CD8-positive, alpha-beta memory T cell (primary cell): ENCODE results near the gene FADS3. TPM values are rescaled to one million over a fixed set of nuclear protein-coding genes. Genes with fewer than 3 reads are reported as not detected.
A peak's percentile ranks its signal among the peaks of the same experiment; 100 is the strongest.

Source experiments
- CTCF ChIA-PET: fragments of 350-600 bp; sonication (Branson Sonifier 250); formaldehyde crosslinking; loops from one replicate; lab custom pipeline; 2021; ENCODE audit warnings: antibody characterized with exemption; lab: Charles Lee
- POLR2A ChIA-PET: fragments of 350-600 bp; sonication (Branson Sonifier 250); formaldehyde crosslinking; loops from one replicate; lab custom pipeline; 2021; ENCODE audit warnings: antibody characterized with exemption; lab: Charles Lee
- DNase-seq, 5 donors: peaks; one replicate each; pipeline versions ENCODE4 v3.0.0 to v3.0.0-alpha.2; 2020 to 2022; ENCODE audit warnings: mixed read lengths in 1 of 5
- H3K27ac ChIP-seq: one replicate; pipeline ENCODE4 v1.7.0; 2013; ENCODE audit warnings: low read depth, mild to moderate bottlenecking, low read length, moderate library complexity
- H3K27me3 ChIP-seq: 2 replicates; pipeline ENCODE4 v1.7.0; 2013; ENCODE audit warnings: low read length, mild to moderate bottlenecking; ENCODE audit not compliant: insufficient read depth, poor library complexity, severe bottlenecking
- H3K36me3 ChIP-seq: 2 replicates; pipeline ENCODE4 v1.7.0; 2013; ENCODE audit warnings: mild to moderate bottlenecking, low read length, moderate library complexity; ENCODE audit not compliant: insufficient read depth
- H3K4me1 ChIP-seq: 2 replicates; pipeline ENCODE4 v1.7.0; 2013; ENCODE audit warnings: mild to moderate bottlenecking, low read length, moderate library complexity; ENCODE audit not compliant: insufficient read depth
- H3K4me3 ChIP-seq: 2 replicates; pipeline ENCODE4 v1.7.0; 2013; ENCODE audit warnings: mild to moderate bottlenecking, low read length
- H3K9me3 ChIP-seq: 2 replicates; pipeline ENCODE4 v1.7.0; 2013; ENCODE audit warnings: mild to moderate bottlenecking, low read length
- H3K27ac Mint-ChIP-seq, 8 donors: one replicate each; pipeline ENCODE4 v1.8.0; 2020 to 2021; ENCODE audit warnings: mixed read lengths in 8 of 8, mild to moderate bottlenecking in 6 of 8, inconsistent platforms in 3 of 8, moderate library complexity in 3 of 8
- H3K27me3 Mint-ChIP-seq, 2 donors: one replicate each; pipeline ENCODE4 v1.8.0; 2020 to 2021; ENCODE audit warnings: mixed read lengths in 2 of 2, mild to moderate bottlenecking in 1 of 2, moderate library complexity in 1 of 2
- H3K36me3 Mint-ChIP-seq, 3 donors: one replicate each; pipeline ENCODE4 v1.8.0; 2020 to 2021; ENCODE audit warnings: mixed read lengths in 3 of 3, inconsistent platforms in 1 of 3, mild to moderate bottlenecking in 1 of 3
- H3K4me1 Mint-ChIP-seq, 3 donors: one replicate each; pipeline ENCODE4 v1.8.0; 2020 to 2021; ENCODE audit warnings: mixed read lengths in 3 of 3, inconsistent platforms in 1 of 3, mild to moderate bottlenecking in 1 of 3
- H3K4me3 Mint-ChIP-seq, 7 donors: one replicate each; pipeline ENCODE4 v1.8.0; 2020 to 2021; ENCODE audit warnings: mixed read lengths in 7 of 7, mild to moderate bottlenecking in 6 of 7, moderate library complexity in 4 of 7, inconsistent platforms in 2 of 7
- H3K9me3 Mint-ChIP-seq, 5 donors: one replicate each; pipeline ENCODE4 v1.8.0; 2020 to 2022; ENCODE audit warnings: mixed read lengths in 5 of 5, mild to moderate bottlenecking in 3 of 5, moderate library complexity in 2 of 5, inconsistent platforms in 1 of 5
- polyA plus RNA-seq: library from polyadenylated mRNA; unstranded; fragments of 300-500 nt; fragmentation: Illumina TruSeq; gene quantifications from one replicate; pipeline ENCODE4 v1.2.3, GENCODE V29; 2021
- total RNA-seq, 2 experiments: library from RNA; stranded (reverse); gene quantifications; one replicate each; pipeline ENCODE4 v1.2.3, GENCODE V29; 2021

Gene FADS3
- total and polyA plus RNA-seq, 3 experiments from 2014 or later: 2.6 to 7.7 (median 5.8) TPM

DNA sequence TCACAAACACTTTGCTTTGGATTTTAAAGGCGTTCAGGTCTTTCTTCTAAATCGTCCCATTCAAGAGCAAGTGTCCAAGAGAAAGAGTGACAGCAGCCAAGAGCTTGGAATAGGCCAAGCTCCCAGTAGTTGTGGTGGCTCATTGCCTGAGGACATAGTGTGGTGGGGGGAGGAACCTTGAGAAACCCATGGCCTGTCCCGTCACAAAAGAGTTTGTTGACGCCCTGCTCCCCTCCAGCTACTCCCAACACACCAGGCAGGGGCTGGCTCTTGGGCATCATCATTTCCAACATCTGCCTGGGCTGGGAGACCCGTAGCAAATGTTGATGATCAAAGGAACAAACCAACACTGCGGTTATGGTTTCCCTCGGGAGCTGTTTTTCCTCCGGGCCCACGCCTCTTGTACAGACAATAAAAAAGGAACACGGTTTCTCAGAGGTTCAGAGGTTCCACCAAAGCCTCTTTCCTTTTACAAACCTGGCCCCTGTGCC, 20.8 kb downstream of the FADS3 start:
- Mint-ChIP-seq H3K4me1 (peaks cover 4 to 7% (median 7%) of the 10 kb centered on the region in 3 donors), H3K4me3 (no peak overlapping the region), H3K27ac (no peak overlapping the region), H3K9me3 (no peaks in the 10 kb centered on the region), H3K27me3 (peaks cover 1 to 9% of the 10 kb centered on the region in 2 donors), H3K36me3 (no peaks in the 10 kb centered on the region)
- no peaks in the 10 kb centered on the region for H3K9me3 ChIP-seq
- peaks cover 8% of the 10 kb centered on the region for H3K4me1 ChIP-seq
- DNase-seq: no peak
- no peaks in the 10 kb centered on the region for H3K36me3 ChIP-seq
- ChIA-PET POLR2A (no interaction called here), CTCF (interaction anchor here (1.1 to 2.3 kb wide), 6 partner anchors 10 to 237 kb away, joined by 3 to 11 read pairs (median 4); no protein-coding TSS in a partner anchor)
- peak overlapping the region; percentile 64 for H3K27ac ChIP-seq
- H3K4me3 ChIP-seq: no peak overlapping the region
- H3K27me3 ChIP-seq: no peaks in the 10 kb centered on the region

DNA sequence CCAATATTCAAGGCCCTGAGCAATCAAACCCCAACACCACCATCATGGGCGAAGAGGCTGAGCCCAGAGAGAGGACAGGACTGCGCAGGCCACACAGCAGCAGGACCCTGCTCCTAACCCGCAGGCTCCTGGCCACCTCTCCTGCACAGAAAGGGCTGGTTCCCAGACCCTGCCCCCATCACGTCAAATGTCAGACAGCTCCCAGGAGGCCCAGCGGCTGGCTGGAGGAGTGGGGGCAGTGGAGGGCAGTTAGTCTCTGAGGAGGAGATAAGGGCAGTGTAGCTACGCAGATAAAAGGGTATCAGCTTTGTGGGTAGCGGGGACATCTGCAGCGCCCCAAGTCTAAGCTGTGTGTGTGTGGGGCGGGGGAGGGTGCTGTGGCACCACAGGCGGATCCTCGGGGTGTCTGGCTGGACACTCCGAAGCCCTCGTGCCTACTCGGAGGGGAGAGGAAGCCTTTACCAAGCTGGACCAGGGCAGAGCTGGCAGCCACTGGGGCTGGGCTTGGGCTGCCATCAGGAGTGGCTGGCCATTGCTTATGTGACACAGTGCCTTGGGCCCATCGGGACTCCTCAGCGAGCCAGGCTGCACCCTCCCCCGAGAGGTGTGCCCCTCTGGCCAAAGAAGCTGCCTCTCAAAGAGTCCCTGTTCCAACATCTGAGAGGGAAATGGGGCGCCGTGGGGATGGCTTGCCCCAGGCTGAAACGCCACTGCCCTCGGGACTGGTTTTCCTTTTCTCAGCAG, 21.5 kb downstream of the FADS3 start:
- CTCF ChIA-PET: interaction anchor here (1.0 to 2.3 kb wide), 7 partner anchors 11 to 441 kb away, joined by 3 to 11 read pairs (median 4); no protein-coding TSS in a partner anchor
- no peaks in the 10 kb centered on the region for H3K36me3 ChIP-seq
- H3K27ac ChIP-seq: peak overlapping the region; percentile 64
- Mint-ChIP-seq H3K4me3 (no peak overlapping the region), H3K27me3 (peaks cover 1 to 9% of the 10 kb centered on the region in 2 donors), H3K4me1 (peaks cover 4 to 7% (median 7%) of the 10 kb centered on the region in 3 donors), H3K27ac (peak overlapping the region in 1 of 8 donors; percentile 75), H3K9me3 (no peaks in the 10 kb centered on the region), H3K36me3 (no peaks in the 10 kb centered on the region)
- no peaks in the 10 kb centered on the region for H3K9me3 ChIP-seq
- no peak overlapping the region for H3K4me3 ChIP-seq
- H3K27me3 ChIP-seq: no peaks in the 10 kb centered on the region
- POLR2A ChIA-PET: no interaction called here
- H3K4me1 ChIP-seq: peaks cover 8% of the 10 kb centered on the region
- no peak for DNase-seq

DNA sequence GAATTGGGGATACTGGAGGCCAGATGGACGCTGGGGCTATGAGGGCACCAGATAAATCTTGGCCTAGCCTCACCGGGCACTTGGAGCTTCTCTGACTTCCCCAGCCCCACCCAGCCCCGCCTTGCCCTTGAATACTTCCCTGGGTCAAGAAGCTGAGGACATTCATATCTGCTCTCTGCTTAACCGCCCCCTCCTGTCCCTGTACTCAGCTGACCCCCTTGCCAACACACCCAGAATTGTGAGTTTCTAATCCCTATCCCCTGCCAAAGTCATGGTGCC, 22.0 kb downstream of the FADS3 start:
- H3K4me3 ChIP-seq: no peak overlapping the region
- ChIA-PET CTCF (interaction anchor here (1.0 to 2.3 kb wide), 4 partner anchors 12 to 441 kb away, joined by 3 to 11 read pairs (median 4); no protein-coding TSS in a partner anchor), POLR2A (no interaction called here)
- H3K27ac ChIP-seq: peak overlapping the region; percentile 64
- no peak overlapping the region for H3K4me3 Mint-ChIP-seq
- no peak for DNase-seq
- H3K4me1 ChIP-seq: peaks cover 8% of the 10 kb centered on the region
- H3K36me3 Mint-ChIP-seq: no peaks in the 10 kb centered on the region
- H3K4me1 Mint-ChIP-seq: peaks cover 4 to 7% (median 7%) of the 10 kb centered on the region in 3 donors
- peaks cover 1 to 9% of the 10 kb centered on the region in 2 donors for H3K27me3 Mint-ChIP-seq
- H3K27ac Mint-ChIP-seq: no peak overlapping the region
- no peaks in the 10 kb centered on the region for H3K27me3 ChIP-seq
- no peaks in the 10 kb centered on the region for H3K9me3 ChIP-seq
- H3K9me3 Mint-ChIP-seq: no peaks in the 10 kb centered on the region
- H3K36me3 ChIP-seq: no peaks in the 10 kb centered on the region

DNA sequence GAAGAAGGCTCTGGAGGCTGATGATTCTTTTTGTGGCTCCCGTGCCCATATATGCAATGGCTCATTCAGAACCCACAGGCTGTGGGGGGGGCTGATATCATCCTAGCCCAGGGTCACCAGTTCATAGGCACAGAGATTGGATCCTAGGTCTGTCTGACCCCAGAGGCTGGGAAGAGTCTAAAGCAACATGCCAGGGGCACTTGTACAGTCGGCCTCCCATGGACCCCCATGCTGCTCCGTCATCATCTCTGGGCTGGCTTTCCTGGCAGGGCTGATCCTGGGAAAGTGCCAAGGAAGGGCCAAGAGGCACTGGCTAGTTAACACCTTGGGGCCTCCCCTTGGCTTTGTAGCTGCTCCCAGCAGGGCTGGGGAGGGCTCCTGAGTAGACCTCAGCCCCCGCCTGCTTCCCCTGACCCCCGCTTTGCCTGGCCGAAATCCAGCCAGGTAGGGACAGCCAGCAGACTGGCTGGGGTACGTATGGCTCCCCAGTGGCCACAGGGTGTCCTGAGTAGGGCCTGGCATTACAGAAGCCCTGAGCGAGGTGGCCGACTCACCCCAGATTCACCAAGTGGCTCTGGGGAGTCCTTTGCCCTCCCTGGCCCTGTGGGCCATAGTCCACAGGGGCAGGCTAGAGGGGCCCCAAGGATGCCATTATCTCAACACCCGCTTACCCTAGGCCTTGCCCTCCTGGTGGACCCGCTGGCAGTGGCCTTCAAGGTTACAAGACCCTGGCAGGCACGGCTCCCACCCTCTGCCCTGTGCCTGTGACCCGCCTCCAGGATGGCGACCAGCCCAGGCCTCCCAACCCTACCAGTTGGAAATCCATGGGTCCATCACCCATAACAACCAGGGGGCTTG, 22.5 kb downstream of the FADS3 start:
- Histone ChIP-seq H3K36me3 (no peaks in the 10 kb centered on the region), H3K4me1 (peaks cover 8% of the 10 kb centered on the region), H3K27me3 (no peaks in the 10 kb centered on the region), H3K27ac (peak overlapping the region; percentile 64), H3K4me3 (no peak overlapping the region), H3K9me3 (no peaks in the 10 kb centered on the region)
- Mint-ChIP-seq H3K4me3 (no peak overlapping the region), H3K27me3 (peaks cover 1 to 9% of the 10 kb centered on the region in 2 donors), H3K27ac (peak overlapping the region in 1 of 8 donors; percentile 65), H3K9me3 (no peaks in the 10 kb centered on the region), H3K4me1 (peaks cover 4 to 7% (median 7%) of the 10 kb centered on the region in 3 donors), H3K36me3 (no peaks in the 10 kb centered on the region)
- ChIA-PET CTCF (interaction anchor here (1.0 kb wide), 1 partner anchor 442 kb away, joined by 3 read pairs; no protein-coding TSS in a partner anchor), POLR2A (no interaction called here)
- no peak for DNase-seq

DNA sequence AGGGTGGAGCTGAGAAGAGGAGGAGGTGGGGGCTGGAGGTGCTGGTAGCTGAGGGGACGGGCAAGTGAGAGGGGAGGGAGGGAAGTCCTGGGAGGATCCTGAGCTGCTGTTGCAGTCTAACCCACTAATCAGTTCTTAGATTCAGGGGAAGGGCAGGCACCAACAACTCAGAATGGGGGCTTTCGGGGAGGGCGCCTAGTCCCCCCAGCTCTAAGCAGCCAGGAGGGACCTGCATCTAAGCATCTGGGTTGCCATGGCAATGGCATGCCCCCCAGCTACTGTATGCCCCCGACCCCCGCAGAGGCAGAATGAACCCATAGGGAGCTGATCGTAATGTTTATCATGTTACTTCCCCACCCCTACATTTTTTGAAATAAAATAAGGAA, 24.4 kb downstream of the FADS3 start:
- Mint-ChIP-seq H3K4me1 (peaks cover 4 to 7% (median 7%) of the 10 kb centered on the region in 3 donors), H3K9me3 (no peaks in the 10 kb centered on the region), H3K27ac (no peak overlapping the region), H3K4me3 (no peak overlapping the region), H3K36me3 (no peaks in the 10 kb centered on the region), H3K27me3 (peaks cover 0 to 9% of the 10 kb centered on the region in 2 donors)
- no peak for DNase-seq
- ChIA-PET CTCF (interaction anchor here (1.4 kb wide), 1 partner anchor 214 kb away, joined by 3 read pairs; no protein-coding TSS in a partner anchor), POLR2A (no interaction called here)
- Histone ChIP-seq H3K36me3 (no peaks in the 10 kb centered on the region), H3K27ac (no peak overlapping the region), H3K4me3 (no peak overlapping the region), H3K4me1 (peaks cover 8% of the 10 kb centered on the region), H3K9me3 (no peaks in the 10 kb centered on the region), H3K27me3 (no peaks in the 10 kb centered on the region)

DNA sequence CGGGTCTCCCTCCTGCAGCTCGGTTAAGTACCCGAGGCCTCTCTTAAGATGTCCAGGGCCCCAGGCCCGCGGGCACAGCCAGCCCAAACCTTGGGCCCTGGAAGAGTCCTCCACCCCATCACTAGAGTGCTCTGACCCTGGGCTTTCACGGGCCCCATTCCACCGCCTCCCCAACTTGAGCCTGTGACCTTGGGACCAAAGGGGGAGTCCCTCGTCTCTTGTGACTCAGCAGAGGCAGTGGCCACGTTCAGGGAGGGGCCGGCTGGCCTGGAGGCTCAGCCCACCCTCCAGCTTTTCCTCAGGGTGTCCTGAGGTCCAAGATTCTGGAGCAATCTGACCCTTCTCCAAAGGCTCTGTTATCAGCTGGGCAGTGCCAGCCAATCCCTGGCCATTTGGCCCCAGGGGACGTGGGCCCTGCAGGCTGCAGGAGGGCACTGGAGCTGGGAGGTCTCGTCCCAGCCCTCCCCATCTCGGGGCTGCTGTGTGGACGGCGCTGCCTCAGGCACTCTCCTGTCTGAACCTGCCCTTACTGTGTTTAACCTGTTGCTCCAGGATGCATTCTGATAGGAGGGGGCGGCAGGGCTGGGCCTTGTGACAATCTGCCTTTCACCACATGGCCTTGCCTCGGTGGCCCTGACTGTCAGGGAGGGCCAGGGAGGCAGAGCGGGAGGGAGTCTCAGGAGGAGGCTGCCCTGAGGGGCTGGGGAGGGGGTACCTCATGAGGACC, 25.0 kb downstream of the FADS3 start:
- no peak overlapping the region for H3K4me3 ChIP-seq
- H3K36me3 ChIP-seq: no peaks in the 10 kb centered on the region
- peaks cover 0 to 9% of the 10 kb centered on the region in 2 donors for H3K27me3 Mint-ChIP-seq
- POLR2A ChIA-PET: no interaction called here
- CTCF ChIA-PET: interaction anchor here (1.4 kb wide), 1 partner anchor 215 kb away, joined by 3 read pairs; no protein-coding TSS in a partner anchor
- no peak overlapping the region for H3K27ac ChIP-seq
- no peak for DNase-seq
- no peak overlapping the region for H3K4me3 Mint-ChIP-seq
- H3K9me3 Mint-ChIP-seq: no peaks in the 10 kb centered on the region
- H3K27me3 ChIP-seq: no peaks in the 10 kb centered on the region
- H3K4me1 Mint-ChIP-seq: peaks cover 4 to 6% (median 6%) of the 10 kb centered on the region in 3 donors
- H3K9me3 ChIP-seq: no peaks in the 10 kb centered on the region
- peaks cover 7% of the 10 kb centered on the region for H3K4me1 ChIP-seq
- H3K27ac Mint-ChIP-seq: no peak overlapping the region
- no peaks in the 10 kb centered on the region for H3K36me3 Mint-ChIP-seq

DNA sequence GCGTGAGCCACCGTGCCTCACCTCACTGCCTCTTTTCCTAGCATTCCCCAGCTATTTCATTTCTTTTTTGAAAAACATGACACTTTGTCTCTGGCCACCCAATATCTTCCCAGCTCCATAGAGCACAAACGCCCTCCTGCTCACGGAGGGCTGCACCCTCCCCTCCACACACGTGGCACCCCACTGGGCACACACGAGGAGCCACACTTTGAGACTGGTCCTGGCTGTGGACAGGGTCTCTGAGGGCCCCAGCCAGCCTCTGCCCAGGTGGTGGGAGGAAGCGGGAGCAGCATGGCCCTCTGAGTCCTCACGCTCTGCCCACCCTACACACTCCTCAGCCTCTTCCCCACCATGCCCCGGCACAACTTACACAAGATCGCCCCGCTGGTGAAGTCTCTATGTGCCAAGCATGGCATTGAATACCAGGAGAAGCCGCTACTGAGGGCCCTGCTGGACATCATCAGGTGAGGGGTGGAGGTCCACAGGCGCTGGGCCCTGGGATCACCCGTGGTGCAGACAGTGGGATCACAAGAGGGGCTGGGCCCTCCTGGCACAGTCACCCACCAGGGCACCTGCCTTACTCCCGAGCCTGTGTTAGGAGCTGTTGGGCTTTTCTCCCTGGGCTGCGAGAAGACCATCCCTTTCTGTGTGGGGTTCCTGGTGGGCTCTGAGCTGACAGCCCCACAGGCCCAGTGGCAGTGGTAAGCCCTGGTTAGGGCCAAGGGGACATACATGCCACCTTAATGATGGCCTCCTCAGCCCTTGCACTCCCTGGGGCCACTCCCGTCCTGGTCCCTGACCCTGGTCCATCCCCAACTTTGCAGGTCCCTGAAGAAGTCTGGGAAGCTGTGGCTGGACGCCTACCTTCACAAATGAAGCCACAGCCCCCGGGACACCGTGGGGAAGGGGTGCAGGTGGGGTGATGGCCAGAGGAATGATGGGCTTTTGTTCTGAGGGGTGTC, 26.2 kb downstream of the FADS3 start:
- H3K27me3 Mint-ChIP-seq: no peaks in the 10 kb centered on the region
- Histone ChIP-seq H3K9me3 (no peaks in the 10 kb centered on the region), H3K27ac (no peak overlapping the region), H3K27me3 (no peaks in the 10 kb centered on the region), H3K36me3 (no peaks in the 10 kb centered on the region), H3K4me1 (no peaks in the 10 kb centered on the region), H3K4me3 (no peak overlapping the region)
- no peaks in the 10 kb centered on the region for H3K36me3 Mint-ChIP-seq
- POLR2A ChIA-PET: no interaction called here
- no peak for DNase-seq
- H3K4me1 Mint-ChIP-seq: no peaks in the 10 kb centered on the region
- H3K27ac Mint-ChIP-seq: no peak overlapping the region
- H3K4me3 Mint-ChIP-seq: no peak overlapping the region
- CTCF ChIA-PET: no interaction called here
- no peaks in the 10 kb centered on the region for H3K9me3 Mint-ChIP-seq
